RWPE2 (cell line): ENCODE data around the gene MIGA1.

Source experiments
- ATAC-seq: fragments of 200-7000 bp; cut with Tn5 transposase; 3 replicates; pipeline ENCODE4 v1.9.1; 2021; ENCODE audit warnings: low read depth
- DNase-seq: peaks from one replicate; pipeline ENCODE4 v3.0.0-alpha.2; 2020; ENCODE audit warnings: low spot score
- H3K27ac ChIP-seq: fragments of 450-650 bp; 2 replicates; pipeline ENCODE4 v1.5.1; 2017; ENCODE audit warnings: mild to moderate bottlenecking; ENCODE audit not compliant: poor library complexity, severe bottlenecking
- H3K27me3 ChIP-seq: fragments of 250-450 bp; sonication (Bioruptor Pico); 2 replicates; pipeline ENCODE4 v1.5.1; 2021; ENCODE audit warnings: mild to moderate bottlenecking, moderate library complexity; ENCODE audit not compliant: insufficient read depth, poor library complexity, severe bottlenecking
- H3K36me3 ChIP-seq: fragments of 250-450 bp; sonication (Bioruptor Pico); 2 replicates; pipeline ENCODE4 v1.5.1; 2020; ENCODE audit warnings: low read depth, mild to moderate bottlenecking, moderate library complexity
- H3K4me1 ChIP-seq: fragments of 250-450 bp; sonication (Bioruptor Pico); 2 replicates; pipeline ENCODE4 v1.5.1; 2021; ENCODE audit warnings: mild to moderate bottlenecking, moderate library complexity; ENCODE audit not compliant: insufficient read depth, poor library complexity, severe bottlenecking
- H3K4me3 ChIP-seq: fragments of 250-450 bp; sonication (Bioruptor Pico); 2 replicates; pipeline ENCODE4 v1.5.1; 2021; ENCODE audit warnings: mild to moderate bottlenecking, moderate library complexity; ENCODE audit not compliant: severe bottlenecking
- H3K9me3 ChIP-seq: fragments of 250-450 bp; sonication (Bioruptor Pico); 2 replicates; pipeline ENCODE4 v1.5.1; 2021; ENCODE audit warnings: mild to moderate bottlenecking, moderate library complexity; ENCODE audit not compliant: severe bottlenecking
- CTCF ChIP-seq: fragments of 450-650 bp; IDR thresholded peaks from one replicate; pipeline ENCODE4 v1.5.1; 2017; ENCODE audit warnings: mild to moderate bottlenecking, moderate library complexity; ENCODE audit not compliant: poor library complexity, severe bottlenecking

The MIGA1 gene

GRCh38 chr1:77832901-77833300 is 53.5 kb downstream of the MIGA1 start:
- DNase-seq (no peak), ATAC-seq (peak; percentile 68)
- TF ChIP-seq CTCF, result no peak
- Histone ChIP-seq H3K27ac (peak overlapping the region; percentile 68), H3K4me1 (peaks cover 16% of the 10 kb centered on the region), H3K27me3 (no peaks in the 10 kb centered on the region), H3K9me3 (no peaks in the 10 kb centered on the region), H3K4me3 (no peak overlapping the region), H3K36me3 (peaks cover 12% of the 10 kb centered on the region; the same call in 1 of the 2 replicates)

GRCh38 chr1:77833521-77834100 is 54.2 kb downstream of the MIGA1 start:
- Histone ChIP-seq H3K27me3 (no peaks in the 10 kb centered on the region), H3K36me3 (peaks cover 13% of the 10 kb centered on the region; the same call in 1 of the 2 replicates), H3K9me3 (no peaks in the 10 kb centered on the region), H3K4me3 (no peak overlapping the region), H3K4me1 (peaks cover 16% of the 10 kb centered on the region), H3K27ac (peak overlapping the region; percentile 68)
- TF ChIP-seq CTCF, result no peak
- DNase-seq (no peak), ATAC-seq (no peak)

GRCh38 chr1:77834771-77835334 is 55.4 kb downstream of the MIGA1 start:
- no peaks in the 10 kb centered on the region for H3K9me3 ChIP-seq
- H3K4me3 ChIP-seq, result no peak overlapping the region
- H3K27ac ChIP-seq, result no peak overlapping the region
- no peak for DNase-seq
- H3K4me1 ChIP-seq, result peaks cover 16% of the 10 kb centered on the region
- TF ChIP-seq CTCF, result no peak
- no peak for ATAC-seq
- no peaks in the 10 kb centered on the region for H3K27me3 ChIP-seq
- peaks cover 17% of the 10 kb centered on the region; the same call in 1 of the 2 replicates for H3K36me3 ChIP-seq

GRCh38 chr1:77841574-77841973 is 62.1 kb downstream of the MIGA1 start:
- no peaks in the 10 kb centered on the region for H3K4me1 ChIP-seq
- no peaks in the 10 kb centered on the region for H3K27me3 ChIP-seq
- H3K4me3 ChIP-seq, result no peak overlapping the region
- no peaks in the 10 kb centered on the region for H3K9me3 ChIP-seq
- DNase-seq, result no peak
- H3K27ac ChIP-seq, result no peak overlapping the region
- H3K36me3 ChIP-seq, result peaks cover 25% of the 10 kb centered on the region
- ATAC-seq, result no peak
- TF ChIP-seq CTCF, result no peak

- Histone ChIP-seq H3K27me3 (no peaks in the 10 kb centered on the region), H3K9me3 (no peaks in the 10 kb centered on the region), H3K27ac (no peak overlapping the region), H3K4me1 (no peaks in the 10 kb centered on the region), H3K4me3 (no peak overlapping the region), H3K36me3 (peaks cover 18% of the 10 kb centered on the region)
- no peak for TF ChIP-seq CTCF
- DNase-seq, result no peak
- ATAC-seq, result no peak
These were observed 66.5 kb downstream of the MIGA1 start for GRCh38 chr1:77845951-77846350.
